Measurements from ENCODE around the gene MAP2K6. TPM values are rescaled to one million over a fixed set of nuclear protein-coding genes. Genes with fewer than 3 reads are reported as not detected.

MAP2K6 gene
- total RNA-seq, 1 donor from 2014 or later = 10.1 TPM

DNA sequence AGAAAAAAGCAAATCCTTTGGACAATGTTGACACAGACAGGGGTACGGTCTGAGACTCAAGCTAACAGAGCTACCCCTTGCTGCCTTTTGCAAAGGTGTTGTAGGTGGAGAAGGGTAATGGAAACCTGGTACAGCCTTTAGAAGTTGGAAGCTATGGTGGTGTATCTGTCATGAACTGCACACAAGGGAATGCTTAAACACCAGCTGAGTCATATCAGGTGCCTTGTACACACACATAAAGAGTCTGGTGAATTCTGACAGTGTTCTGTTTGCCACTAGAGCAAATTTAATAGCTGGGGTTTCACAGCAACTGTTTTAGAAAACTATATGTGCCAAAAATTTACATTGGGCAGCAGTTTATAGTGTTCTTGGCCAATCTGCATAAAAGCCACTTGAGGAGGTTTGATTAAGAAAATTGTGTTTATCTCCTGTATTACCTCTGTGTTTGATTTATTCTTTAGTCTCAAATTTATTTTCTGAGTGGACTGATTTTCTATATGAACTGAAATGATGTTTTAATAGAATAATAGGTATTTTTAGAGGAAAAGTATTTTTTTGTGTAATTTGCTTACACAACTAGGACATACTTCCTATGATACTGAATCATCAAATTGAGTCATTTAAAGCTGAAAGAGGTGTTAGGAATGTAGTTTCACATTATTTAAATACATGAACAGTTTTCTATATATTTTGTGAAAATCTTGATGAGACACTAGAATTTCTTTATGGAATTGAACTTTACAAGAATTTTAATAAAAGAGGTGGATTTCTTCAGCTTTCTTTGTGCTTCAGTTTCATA, 136.9 kb downstream of the MAP2K6 start:
- FAIRE-seq (no peak), DNase-seq (ENCODE audit: low read depth) (peak; percentile 32)
- H3K79me2 ChIP-seq (ENCODE audit: insufficient read depth, low read length) = no peaks in the 10 kb centered on the region
- no peaks in the 10 kb centered on the region for H3K27me3 Mint-ChIP-seq (ENCODE audit: low read depth, unreplicated experiment)
- no peaks in the 10 kb centered on the region for H3K9me3 ChIP-seq (ENCODE audit: insufficient read depth, low read depth, low read length)
- no peak overlapping the region for H3K4me3 Mint-ChIP-seq (ENCODE audit: unreplicated experiment)
- H3K4me1 Mint-ChIP-seq (ENCODE audit: low read depth, unreplicated experiment) = peaks cover 7% of the 10 kb centered on the region
- TF ChIP-seq EZH2 (IDR thresholded peaks at IDR 0.05; ENCODE audit: insufficient read depth, low read length) = no peak
- TF ChIP-seq CTCF (IDR thresholded peaks at IDR 0.05; ENCODE audit: insufficient read depth, low read depth, low read length) = no peak
- H3K4me1 ChIP-seq (ENCODE audit: insufficient read depth, low read length) = no peaks in the 10 kb centered on the region
- H3K27ac Mint-ChIP-seq (ENCODE audit: unreplicated experiment) = no peak overlapping the region
- H3K36me3 Mint-ChIP-seq (ENCODE audit: low read depth, unreplicated experiment) = peaks cover 2% of the 10 kb centered on the region
- no peak overlapping the region for H3K4me2 ChIP-seq (ENCODE audit: low read length)
- no peak overlapping the region for H3K27ac ChIP-seq (ENCODE audit: low read depth, low read length)
- no peaks in the 10 kb centered on the region for H4K20me1 ChIP-seq (ENCODE audit: insufficient read depth, low read length)
- H3K9me3 Mint-ChIP-seq (ENCODE audit: unreplicated experiment) = no peaks in the 10 kb centered on the region
- H3K9ac ChIP-seq (ENCODE audit: low read length) = no peak overlapping the region
- H3K27me3 ChIP-seq (ENCODE audit: insufficient read depth, low read length) = no peaks in the 10 kb centered on the region
- no peak overlapping the region for H3K4me3 ChIP-seq (ENCODE audit: insufficient read depth, low read depth, low read length)
- no peaks in the 10 kb centered on the region for H3K36me3 ChIP-seq (ENCODE audit: insufficient read depth, low read length)
- no peak overlapping the region for H2AFZ ChIP-seq (ENCODE audit: low read depth, low read length)

DNA sequence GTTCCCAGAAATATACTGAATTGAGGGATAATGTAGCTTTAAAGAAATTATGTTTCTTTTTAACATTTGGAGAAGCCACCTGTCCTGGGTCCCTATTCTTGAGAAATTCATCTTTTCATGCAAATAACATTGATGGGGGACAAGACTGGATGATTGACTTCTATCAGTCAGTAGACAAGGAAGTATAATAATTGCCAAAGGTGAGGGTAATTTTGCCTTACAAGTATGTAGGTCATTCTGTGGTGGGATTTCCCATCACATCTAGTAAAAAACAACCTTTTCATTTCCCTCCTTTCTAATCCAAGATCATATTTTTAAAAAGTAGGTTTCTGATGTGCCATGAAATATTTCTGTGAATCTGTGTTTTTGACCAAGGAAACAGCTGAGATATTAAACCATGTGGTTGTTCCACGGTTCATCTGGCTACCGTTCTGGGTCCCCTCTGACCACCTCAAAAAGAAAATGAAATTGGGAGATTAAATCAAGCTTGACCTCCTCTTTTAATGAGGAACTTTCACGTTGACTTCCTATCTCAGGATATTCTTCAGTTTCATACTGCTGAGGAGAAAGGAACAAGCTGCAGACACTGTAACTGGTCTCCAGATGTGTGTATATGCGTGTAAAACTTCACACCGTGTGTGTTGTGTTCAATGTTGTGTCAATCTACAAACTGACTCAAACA, 138.6 kb downstream of the MAP2K6 start:
- DNase-seq (ENCODE audit: low read depth) (no peak), FAIRE-seq (no peak)

More for the DNA sequence above, 138.6 kb downstream of the MAP2K6 start:
- H3K36me3 ChIP-seq (ENCODE audit: insufficient read depth, low read length) = no peaks in the 10 kb centered on the region
- H2AFZ ChIP-seq (ENCODE audit: low read depth, low read length) = no peak overlapping the region
- no peaks in the 10 kb centered on the region for H3K4me1 ChIP-seq (ENCODE audit: insufficient read depth, low read length)
- no peak overlapping the region for H3K27ac Mint-ChIP-seq (ENCODE audit: unreplicated experiment)
- H3K27ac ChIP-seq (ENCODE audit: low read depth, low read length) = no peak overlapping the region
- H3K27me3 Mint-ChIP-seq (ENCODE audit: low read depth, unreplicated experiment) = no peaks in the 10 kb centered on the region
- H3K27me3 ChIP-seq (ENCODE audit: insufficient read depth, low read length) = no peaks in the 10 kb centered on the region
- H3K79me2 ChIP-seq (ENCODE audit: insufficient read depth, low read length) = no peaks in the 10 kb centered on the region
- peaks cover 7% of the 10 kb centered on the region for H3K4me1 Mint-ChIP-seq (ENCODE audit: low read depth, unreplicated experiment)
- H3K4me2 ChIP-seq (ENCODE audit: low read length) = no peak overlapping the region
- no peak overlapping the region for H3K9ac ChIP-seq (ENCODE audit: low read length)
- H4K20me1 ChIP-seq (ENCODE audit: insufficient read depth, low read length) = no peaks in the 10 kb centered on the region
- TF ChIP-seq CTCF (IDR thresholded peaks at IDR 0.05; ENCODE audit: insufficient read depth, low read depth, low read length) (no peak), EZH2 (IDR thresholded peaks at IDR 0.05; ENCODE audit: insufficient read depth, low read length) (no peak)
- H3K4me3 Mint-ChIP-seq (ENCODE audit: unreplicated experiment) = no peak overlapping the region
- H3K36me3 Mint-ChIP-seq (ENCODE audit: low read depth, unreplicated experiment) = peaks cover 2% of the 10 kb centered on the region
- no peaks in the 10 kb centered on the region for H3K9me3 Mint-ChIP-seq (ENCODE audit: unreplicated experiment)
- no peaks in the 10 kb centered on the region for H3K9me3 ChIP-seq (ENCODE audit: insufficient read depth, low read depth, low read length)
- no peak overlapping the region for H3K4me3 ChIP-seq (ENCODE audit: insufficient read depth, low read depth, low read length)

All from astrocyte (in vitro differentiated cells and primary cell).